ENCODE measurements around the gene KIF5C. TPM values are rescaled to one million over a fixed set of nuclear protein-coding genes. Genes with fewer than 3 reads are reported as not detected.

The KIF5C gene
- total RNA-seq, 4 donors from 2014 or later = 1.2 to 7.4 (median 1.9) TPM

DNA sequence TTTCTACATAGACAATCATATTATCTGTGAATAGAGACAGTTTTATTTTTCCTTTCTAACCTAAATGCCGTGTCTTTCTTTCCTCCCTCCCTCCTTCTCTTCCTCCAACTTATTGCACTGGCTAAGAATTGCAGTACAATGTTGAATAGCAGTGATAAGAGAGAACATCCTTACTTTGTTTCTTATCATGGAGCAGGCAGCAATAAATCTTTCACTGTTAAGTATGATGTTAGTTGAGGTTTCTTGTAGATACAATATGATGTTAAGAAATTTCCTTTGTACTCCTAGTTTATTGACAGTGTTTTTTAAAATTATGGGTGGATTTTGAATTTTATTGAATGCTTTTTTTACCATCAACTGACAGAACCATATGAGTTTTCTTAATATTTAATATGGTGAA lies 169.5 kb downstream of the KIF5C start:
- H3K36me3 ChIP-seq = no peaks in the 10 kb centered on the region
- TF ChIP-seq CTCF (IDR thresholded peaks at IDR 0.05) = no peak
- no peak for TF ChIP-seq POLR2A (IDR thresholded peaks at IDR 0.05)
- H3K4me1 ChIP-seq = no peaks in the 10 kb centered on the region
- no peaks in the 10 kb centered on the region for H3K9me3 ChIP-seq
- no peak overlapping the region for H3K27ac ChIP-seq
- DNase-seq = no peak
- no peaks in the 10 kb centered on the region for H3K27me3 ChIP-seq
- H3K4me3 ChIP-seq = no peak overlapping the region

DNA sequence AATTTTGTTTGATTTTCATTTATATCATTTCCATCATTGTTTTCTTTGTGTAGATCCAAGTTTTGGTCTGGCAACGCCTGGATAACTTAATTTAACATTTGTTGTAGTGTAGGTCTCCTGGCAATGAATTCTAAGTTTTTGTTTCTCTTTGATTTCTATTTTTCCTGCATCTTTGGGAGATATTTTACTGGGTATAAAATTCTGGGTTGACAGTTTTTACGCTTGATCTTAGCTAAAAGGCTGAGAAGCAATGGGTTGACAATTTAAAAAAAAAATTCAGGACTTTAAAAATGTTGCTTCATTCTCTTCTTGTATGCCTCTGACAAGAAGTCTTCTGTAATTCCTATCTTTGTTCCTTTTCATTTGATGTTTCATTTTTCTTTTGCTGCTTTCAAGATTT lies 172.1 kb downstream of the KIF5C start:
- Histone ChIP-seq H3K27me3 (no peaks in the 10 kb centered on the region), H3K36me3 (no peaks in the 10 kb centered on the region), H3K4me1 (no peaks in the 10 kb centered on the region), H3K4me3 (no peak overlapping the region), H3K9me3 (no peaks in the 10 kb centered on the region), H3K27ac (no peak overlapping the region)
- no peak for DNase-seq
- TF ChIP-seq CTCF (IDR thresholded peaks at IDR 0.05) (no peak), POLR2A (IDR thresholded peaks at IDR 0.05) (no peak)

- no peaks in the 10 kb centered on the region for H3K36me3 ChIP-seq
- no peaks in the 10 kb centered on the region for H3K27me3 ChIP-seq
- no peak for TF ChIP-seq CTCF (IDR thresholded peaks at IDR 0.05)
- no peak for TF ChIP-seq POLR2A (IDR thresholded peaks at IDR 0.05)
- H3K4me3 ChIP-seq = no peak overlapping the region
- H3K9me3 ChIP-seq = no peaks in the 10 kb centered on the region
- no peak overlapping the region for H3K27ac ChIP-seq
- DNase-seq = no peak
- no peaks in the 10 kb centered on the region for H3K4me1 ChIP-seq
Measured at GRCh38 chr2:149049142-149049541, 174.1 kb downstream of the KIF5C start.

DNA sequence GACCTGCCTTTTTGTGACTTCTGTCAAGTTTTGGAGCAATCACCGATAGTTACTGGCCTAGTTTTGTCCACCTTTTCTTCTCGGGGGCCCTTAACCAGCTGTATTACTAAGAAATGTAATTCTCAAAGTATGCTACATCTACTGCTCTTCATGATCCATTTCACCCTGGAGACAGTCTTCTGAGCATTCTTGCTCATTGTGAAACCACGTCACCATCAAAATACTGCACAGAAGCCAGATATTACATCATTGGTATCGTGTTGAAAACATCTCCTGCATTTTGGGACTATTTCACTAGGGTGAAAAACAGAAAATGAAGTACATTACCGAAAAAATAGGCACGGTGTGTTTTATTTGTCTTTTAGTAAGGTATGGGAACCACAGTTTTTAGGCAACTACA lies 175.2 kb downstream of the KIF5C start:
- Histone ChIP-seq H3K4me3 (no peak overlapping the region), H3K27me3 (no peaks in the 10 kb centered on the region), H3K9me3 (no peaks in the 10 kb centered on the region), H3K27ac (no peak overlapping the region), H3K36me3 (no peaks in the 10 kb centered on the region), H3K4me1 (no peaks in the 10 kb centered on the region)
- TF ChIP-seq POLR2A (IDR thresholded peaks at IDR 0.05) (no peak), CTCF (IDR thresholded peaks at IDR 0.05) (no peak)
- no peak for DNase-seq

DNA sequence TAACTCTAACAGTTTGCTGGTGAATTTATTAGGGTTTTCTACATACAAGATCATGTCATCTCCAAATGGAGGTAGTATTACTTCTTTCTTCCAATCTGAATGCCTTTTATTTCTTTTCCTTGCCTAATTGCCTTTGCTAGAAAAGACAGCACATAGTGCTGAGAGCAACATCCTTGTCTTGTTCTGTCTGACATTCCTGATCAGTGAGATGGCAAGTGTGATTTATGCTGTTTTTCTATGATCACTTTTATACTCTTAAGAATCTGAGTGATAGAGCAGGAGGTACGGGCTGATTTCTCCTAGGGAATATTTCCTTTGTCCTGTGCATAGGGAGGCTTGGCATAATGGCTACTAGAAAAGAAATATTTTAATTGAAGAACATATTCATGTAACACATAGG lies 180.7 kb downstream of the KIF5C start:
- Histone ChIP-seq H3K4me3 (no peak overlapping the region), H3K9me3 (no peaks in the 10 kb centered on the region), H3K27me3 (no peaks in the 10 kb centered on the region), H3K4me1 (no peaks in the 10 kb centered on the region), H3K27ac (no peak overlapping the region), H3K36me3 (no peaks in the 10 kb centered on the region)
- no peak for TF ChIP-seq CTCF (IDR thresholded peaks at IDR 0.05)
- TF ChIP-seq POLR2A (IDR thresholded peaks at IDR 0.05) = no peak
- DNase-seq = no peak

DNA sequence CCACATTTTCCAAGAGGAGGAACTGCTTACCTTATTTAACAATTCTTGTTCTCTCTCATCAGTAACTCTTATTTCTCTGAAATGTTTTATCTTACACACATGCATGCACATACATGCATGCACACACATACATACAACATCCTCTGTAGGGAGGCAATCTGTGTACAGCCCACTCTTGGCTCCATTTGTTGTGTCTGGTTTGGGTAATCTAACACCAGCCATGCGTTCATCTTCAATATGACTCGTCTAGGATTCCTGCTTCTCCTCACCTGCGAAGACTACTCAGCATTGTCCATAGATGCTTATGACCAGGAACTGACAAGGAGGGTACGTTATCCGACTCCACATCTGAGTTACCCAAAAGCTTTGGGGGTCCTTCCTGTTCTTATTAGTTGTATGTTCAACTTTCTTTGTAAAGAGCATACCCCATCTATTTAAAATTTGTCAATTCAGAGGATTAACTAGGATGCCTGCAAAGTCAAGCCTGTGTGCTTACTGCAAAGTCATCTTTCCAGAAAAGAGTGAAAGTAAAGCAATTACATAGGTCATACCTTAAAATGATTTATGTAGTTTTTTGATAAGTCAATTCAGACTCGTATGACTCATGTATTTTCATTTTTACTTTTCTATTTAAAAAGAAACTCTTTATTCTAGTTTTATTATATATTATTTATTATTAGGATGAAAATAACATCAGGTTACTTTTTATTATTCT lies 181.7 kb downstream of the KIF5C start:
- H3K4me3 ChIP-seq = no peak overlapping the region
- no peak overlapping the region for H3K27ac ChIP-seq
- H3K27me3 ChIP-seq = no peaks in the 10 kb centered on the region
- H3K36me3 ChIP-seq = no peaks in the 10 kb centered on the region
- DNase-seq = no peak
- no peaks in the 10 kb centered on the region for H3K9me3 ChIP-seq
- no peak for TF ChIP-seq CTCF (IDR thresholded peaks at IDR 0.05)
- TF ChIP-seq POLR2A (IDR thresholded peaks at IDR 0.05) = no peak
- no peaks in the 10 kb centered on the region for H3K4me1 ChIP-seq

Data from Peyer's patch (tissue), 4 donors.